ENCODE data around the gene KRTAP4-5. TPM values are rescaled to one million over a fixed set of nuclear protein-coding genes. Genes with fewer than 3 reads are reported as not detected.

Gene KRTAP4-5
- total RNA-seq, 1 experiment from 2014 or later: not detected

Other genes starting within 250 kb of the KRTAP4-5 start
- gene KRT23, start 212.2 kb downstream of the KRTAP4-5 start, total RNA-seq (2022): 1,389 and 1,709 TPM in 2 replicates
- gene KRT39, start 182.9 kb downstream of the KRTAP4-5 start, total RNA-seq (2022): 0.44 TPM in 1 of 2 replicates, not detected in the other
- gene KRT40, start 165.5 kb downstream of the KRTAP4-5 start, total RNA-seq (2022): not detected in 2 replicates
- not detected in 2 replicates for gene KRTAP3-3, start 155.7 kb downstream of the KRTAP4-5 start, total RNA-seq (2022)
- not detected in 2 replicates for gene KRTAP3-2, start 149.9 kb downstream of the KRTAP4-5 start, total RNA-seq (2022)
- not detected in 2 replicates for gene KRTAP3-1, start 140.7 kb downstream of the KRTAP4-5 start, total RNA-seq (2022)
- gene KRTAP1-5, start 122.6 kb downstream of the KRTAP4-5 start, total RNA-seq (2022): not detected in 2 replicates
- not detected in 2 replicates for gene KRTAP1-4, start 119.6 kb downstream of the KRTAP4-5 start, total RNA-seq (2022)
- gene KRTAP1-3, start 115.0 kb downstream of the KRTAP4-5 start, total RNA-seq (2022): not detected in 2 replicates
- 10.2 and 15.9 TPM in 2 replicates for gene KRTAP1-1, start 108.4 kb downstream of the KRTAP4-5 start, total RNA-seq (2022)
- gene KRTAP2-1, start 102.5 kb downstream of the KRTAP4-5 start, total RNA-seq (2022): not detected in 2 replicates
- gene KRTAP2-2, start 94.6 kb downstream of the KRTAP4-5 start, total RNA-seq (2022): not detected in 2 replicates
- gene KRTAP2-3, start 89.7 kb downstream of the KRTAP4-5 start, total RNA-seq (2022): 9.4 and 18.2 TPM in 2 replicates
- not detected in 2 replicates for gene KRTAP2-4, start 83.9 kb downstream of the KRTAP4-5 start, total RNA-seq (2022)
- gene KRTAP4-7, start 65.7 kb downstream of the KRTAP4-5 start, total RNA-seq (2022): not detected in 2 replicates
- gene KRTAP4-8, start 51.7 kb downstream of the KRTAP4-5 start, total RNA-seq (2022): not detected in 2 replicates
- not detected in 2 replicates for gene KRTAP4-16, start 47.6 kb downstream of the KRTAP4-5 start, total RNA-seq (2022)
- gene KRTAP4-9, start 44.4 kb downstream of the KRTAP4-5 start, total RNA-seq (2022): not detected in 2 replicates
- not detected in 2 replicates for gene KRTAP4-11, start 31.5 kb downstream of the KRTAP4-5 start, total RNA-seq (2022)
- gene KRTAP4-12, start 25.6 kb downstream of the KRTAP4-5 start, total RNA-seq (2022): not detected in 2 replicates
- gene KRTAP4-6, start 9.3 kb downstream of the KRTAP4-5 start, total RNA-seq (2022): not detected in 2 replicates
- not detected in 2 replicates for gene KRTAP4-4, start 10.9 kb upstream of the KRTAP4-5 start, total RNA-seq (2022)
- not detected in 2 replicates for gene KRTAP4-3, start 18.4 kb upstream of the KRTAP4-5 start, total RNA-seq (2022)
- not detected in 2 replicates for gene KRTAP4-2, start 28.4 kb upstream of the KRTAP4-5 start, total RNA-seq (2022)
- not detected in 2 replicates for gene KRTAP4-1, start 35.1 kb upstream of the KRTAP4-5 start, total RNA-seq (2022)
- gene KRTAP9-1, start 40.1 kb upstream of the KRTAP4-5 start, total RNA-seq (2022): not detected in 2 replicates
- not detected in 2 replicates for gene KRTAP9-2, start 76.8 kb upstream of the KRTAP4-5 start, total RNA-seq (2022)
- not detected in 2 replicates for gene KRTAP9-3, start 82.6 kb upstream of the KRTAP4-5 start, total RNA-seq (2022)
- gene KRTAP9-8, start 88.2 kb upstream of the KRTAP4-5 start, total RNA-seq (2022): not detected in 2 replicates
- not detected in 2 replicates for gene KRTAP9-4, start 99.9 kb upstream of the KRTAP4-5 start, total RNA-seq (2022)
- not detected in 2 replicates for gene KRTAP9-9, start 105.6 kb upstream of the KRTAP4-5 start, total RNA-seq (2022)
- not detected in 2 replicates for gene KRTAP9-6, start 115.6 kb upstream of the KRTAP4-5 start, total RNA-seq (2022)
- not detected in 2 replicates for gene KRTAP9-7, start 125.9 kb upstream of the KRTAP4-5 start, total RNA-seq (2022)
- gene KRTAP29-1, start 153.0 kb upstream of the KRTAP4-5 start, total RNA-seq (2022): not detected in 2 replicates
- gene KRTAP16-1, start 159.5 kb upstream of the KRTAP4-5 start, total RNA-seq (2022): not detected in 2 replicates
- not detected in 2 replicates for gene KRTAP17-1, start 165.9 kb upstream of the KRTAP4-5 start, total RNA-seq (2022)
- not detected in 2 replicates for gene KRT33A, start 201.0 kb upstream of the KRTAP4-5 start, total RNA-seq (2022)
- gene KRT33B, start 220.0 kb upstream of the KRTAP4-5 start, total RNA-seq (2022): not detected in 2 replicates
- not detected in 2 replicates for gene KRT34, start 232.5 kb upstream of the KRTAP4-5 start, total RNA-seq (2022)
- gene KRT31, start 247.8 kb upstream of the KRTAP4-5 start, total RNA-seq (2022): not detected in 2 replicates

Data from Calu3 (cell line).